HG03039 (cell line): ENCODE data around the gene ZBTB8A.
A peak's percentile ranks its signal among the peaks of the same experiment; 100 is the strongest.
"Not testable (repeated sequence)": the region's sequence is repeated elsewhere in the genome, so short reads cannot be mapped to it uniquely, and the experiment has no call there.

Experiments
- ATAC-seq: cut with Tn5 transposase; IDR thresholded peaks from one replicate; pipeline ENCODE4 v1.9.1; 2021; ENCODE audit warnings: mild to moderate bottlenecking, moderate library complexity; ENCODE audit not compliant: unreplicated experiment

The ZBTB8A gene

GRCh38 chr1:32618673-32619221 lies 79.5 kb downstream of the ZBTB8A start:
- no peak for ATAC-seq

- no peak for ATAC-seq
These were observed 80.7 kb downstream of the ZBTB8A start for GRCh38 chr1:32619701-32620485.

GRCh38 chr1:32622205-32622604 lies 83.0 kb downstream of the ZBTB8A start:
- no peak for ATAC-seq

GRCh38 chr1:32622806-32623681 lies 83.8 kb downstream of the ZBTB8A start:
- ATAC-seq: no peak

GRCh38 chr1:32623775-32624174 lies 84.5 kb downstream of the ZBTB8A start:
- no peak for ATAC-seq

- ATAC-seq: no peak
These were observed 86.9 kb downstream of the ZBTB8A start for GRCh38 chr1:32626176-32626575.

GRCh38 chr1:32627596-32628162 lies 88.5 kb downstream of the ZBTB8A start:
- peak; percentile 53 for ATAC-seq

- ATAC-seq: not testable (repeated sequence)
These were observed 90.9 kb downstream of the ZBTB8A start for GRCh38 chr1:32630173-32630572.

- no peak for ATAC-seq
These were observed 93.6 kb downstream of the ZBTB8A start for GRCh38 chr1:32632829-32633228.

- ATAC-seq: no peak
These were observed 96.5 kb downstream of the ZBTB8A start for GRCh38 chr1:32635508-32636277.

- no peak for ATAC-seq
These were observed 97.9 kb downstream of the ZBTB8A start for GRCh38 chr1:32636914-32637645.

GRCh38 chr1:32639489-32640075 lies 100.4 kb downstream of the ZBTB8A start:
- no peak for ATAC-seq

GRCh38 chr1:32642292-32642827 lies 103.1 kb downstream of the ZBTB8A start:
- ATAC-seq: not testable (repeated sequence)

GRCh38 chr1:32644426-32644825 lies 105.2 kb downstream of the ZBTB8A start:
- ATAC-seq: no peak

- no peak for ATAC-seq
These were observed 108.3 kb downstream of the ZBTB8A start for GRCh38 chr1:32647308-32648134.

GRCh38 chr1:32650248-32650751 lies 111.1 kb downstream of the ZBTB8A start, which contains the start of gene ZBTB8OS:
Gene ZBTB8OS, minus strand, starts transcription at chr1:32650550. Its CDS starts 21 bp downstream, at chr1:32650529.
- ATAC-seq: peak; percentile 52

GRCh38 chr1:32650752-32651460 lies 111.7 kb downstream of the ZBTB8A start, which contains the start of gene RBBP4:
Gene RBBP4, plus strand, starts transcription at chr1:32651208. Its CDS starts 99 bp downstream, at chr1:32651307.
- peak; percentile 78 for ATAC-seq
